Measurements from ENCODE around the gene KCNQ1. TPM values are rescaled to one million over a fixed set of nuclear protein-coding genes. Genes with fewer than 3 reads are reported as not detected.

The KCNQ1 gene
- polyA plus RNA-seq, 1 donor from 2014 or later: not detected

DNA sequence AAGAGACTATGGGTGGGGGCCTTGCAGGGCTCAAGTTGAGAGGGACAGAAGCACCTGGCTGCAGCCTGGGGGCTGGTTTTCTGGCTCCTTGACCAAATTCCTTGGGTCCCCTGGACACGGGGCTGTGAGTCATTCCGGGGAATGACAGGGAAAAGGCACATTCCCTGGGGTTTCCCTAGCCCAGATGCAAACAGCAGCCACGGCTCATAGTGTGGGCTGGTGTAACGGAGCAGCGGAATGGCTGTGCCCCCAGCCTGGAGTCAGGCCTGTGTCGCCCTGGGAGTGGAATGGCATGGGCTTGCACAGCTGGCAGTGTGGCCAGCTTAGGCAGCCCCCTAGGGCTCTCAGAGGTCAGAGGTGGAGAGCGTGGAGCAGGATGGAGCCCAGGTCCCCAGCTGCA lies 332.6 kb downstream of the KCNQ1 start:
- H3K9ac ChIP-seq (ENCODE audit: low read length): no peak overlapping the region
- H3K27me3 ChIP-seq (ENCODE audit: insufficient read depth, low read depth, low read length): no peaks in the 10 kb centered on the region
- no peak overlapping the region for H3K4me2 ChIP-seq (ENCODE audit: low read length)
- H3K9me3 ChIP-seq (ENCODE audit: low read length): no peaks in the 10 kb centered on the region
- no peak overlapping the region for H3K27ac ChIP-seq (ENCODE audit: low read length)
- no peaks in the 10 kb centered on the region for H3K36me3 ChIP-seq (ENCODE audit: insufficient read depth, low read length)
- H3K79me2 ChIP-seq (replicated peaks; ENCODE audit: insufficient read depth, low read length): no peaks in the 10 kb centered on the region
- no peaks in the 10 kb centered on the region for H4K20me1 ChIP-seq (ENCODE audit: insufficient read depth)
- no peak overlapping the region for H3K4me3 ChIP-seq (ENCODE audit: low read length)
- no peaks in the 10 kb centered on the region for H3K9me2 ChIP-seq (ENCODE audit: insufficient read depth, low read length)
- TF ChIP-seq SMC3 (conservative IDR thresholded peaks at IDR 0.05; ENCODE audit: poor library complexity) (no peak), EZH2 (IDR thresholded peaks at IDR 0.05; ENCODE audit: borderline replicate concordance, insufficient read depth, low read length, poor library complexity, severe bottlenecking) (no peak), RAD21 (conservative IDR thresholded peaks at IDR 0.05) (no peak), EP300 (conservative IDR thresholded peaks at IDR 0.05; ENCODE audit: poor library complexity, severe bottlenecking) (no peak), TAF1 (IDR thresholded peaks at IDR 0.05; ENCODE audit: low read depth) (no peak), POLR2AphosphoS5 (IDR thresholded peaks at IDR 0.05) (no peak), MXI1 (conservative IDR thresholded peaks at IDR 0.05; ENCODE audit: poor library complexity, severe bottlenecking) (no peak)
- TF ChIP-seq, protein P1, sequence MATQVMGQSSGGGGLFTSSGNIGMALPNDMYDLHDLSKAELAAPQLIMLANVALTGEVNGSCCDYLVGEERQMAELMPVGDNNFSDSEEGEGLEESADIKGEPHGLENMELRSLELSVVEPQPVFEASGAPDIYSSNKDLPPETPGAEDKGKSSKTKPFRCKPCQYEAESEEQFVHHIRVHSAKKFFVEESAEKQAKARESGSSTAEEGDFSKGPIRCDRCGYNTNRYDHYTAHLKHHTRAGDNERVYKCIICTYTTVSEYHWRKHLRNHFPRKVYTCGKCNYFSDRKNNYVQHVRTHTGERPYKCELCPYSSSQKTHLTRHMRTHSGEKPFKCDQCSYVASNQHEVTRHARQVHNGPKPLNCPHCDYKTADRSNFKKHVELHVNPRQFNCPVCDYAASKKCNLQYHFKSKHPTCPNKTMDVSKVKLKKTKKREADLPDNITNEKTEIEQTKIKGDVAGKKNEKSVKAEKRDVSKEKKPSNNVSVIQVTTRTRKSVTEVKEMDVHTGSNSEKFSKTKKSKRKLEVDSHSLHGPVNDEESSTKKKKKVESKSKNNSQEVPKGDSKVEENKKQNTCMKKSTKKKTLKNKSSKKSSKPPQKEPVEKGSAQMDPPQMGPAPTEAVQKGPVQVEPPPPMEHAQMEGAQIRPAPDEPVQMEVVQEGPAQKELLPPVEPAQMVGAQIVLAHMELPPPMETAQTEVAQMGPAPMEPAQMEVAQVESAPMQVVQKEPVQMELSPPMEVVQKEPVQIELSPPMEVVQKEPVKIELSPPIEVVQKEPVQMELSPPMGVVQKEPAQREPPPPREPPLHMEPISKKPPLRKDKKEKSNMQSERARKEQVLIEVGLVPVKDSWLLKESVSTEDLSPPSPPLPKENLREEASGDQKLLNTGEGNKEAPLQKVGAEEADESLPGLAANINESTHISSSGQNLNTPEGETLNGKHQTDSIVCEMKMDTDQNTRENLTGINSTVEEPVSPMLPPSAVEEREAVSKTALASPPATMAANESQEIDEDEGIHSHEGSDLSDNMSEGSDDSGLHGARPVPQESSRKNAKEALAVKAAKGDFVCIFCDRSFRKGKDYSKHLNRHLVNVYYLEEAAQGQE (IDR thresholded peaks at IDR 0.05; ENCODE audit: borderline replicate concordance): no peak
- TF ChIP-seq, protein P2, sequence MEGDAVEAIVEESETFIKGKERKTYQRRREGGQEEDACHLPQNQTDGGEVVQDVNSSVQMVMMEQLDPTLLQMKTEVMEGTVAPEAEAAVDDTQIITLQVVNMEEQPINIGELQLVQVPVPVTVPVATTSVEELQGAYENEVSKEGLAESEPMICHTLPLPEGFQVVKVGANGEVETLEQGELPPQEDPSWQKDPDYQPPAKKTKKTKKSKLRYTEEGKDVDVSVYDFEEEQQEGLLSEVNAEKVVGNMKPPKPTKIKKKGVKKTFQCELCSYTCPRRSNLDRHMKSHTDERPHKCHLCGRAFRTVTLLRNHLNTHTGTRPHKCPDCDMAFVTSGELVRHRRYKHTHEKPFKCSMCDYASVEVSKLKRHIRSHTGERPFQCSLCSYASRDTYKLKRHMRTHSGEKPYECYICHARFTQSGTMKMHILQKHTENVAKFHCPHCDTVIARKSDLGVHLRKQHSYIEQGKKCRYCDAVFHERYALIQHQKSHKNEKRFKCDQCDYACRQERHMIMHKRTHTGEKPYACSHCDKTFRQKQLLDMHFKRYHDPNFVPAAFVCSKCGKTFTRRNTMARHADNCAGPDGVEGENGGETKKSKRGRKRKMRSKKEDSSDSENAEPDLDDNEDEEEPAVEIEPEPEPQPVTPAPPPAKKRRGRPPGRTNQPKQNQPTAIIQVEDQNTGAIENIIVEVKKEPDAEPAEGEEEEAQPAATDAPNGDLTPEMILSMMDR (IDR thresholded peaks at IDR 0.05; ENCODE audit: poor library complexity, severe bottlenecking): no peak
- H3F3A ChIP-seq (ENCODE audit: insufficient read depth, low read length, poor library complexity, severe bottlenecking): no peaks in the 10 kb centered on the region
- H2AFZ ChIP-seq (ENCODE audit: low read depth, low read length): no peak overlapping the region

DNA sequence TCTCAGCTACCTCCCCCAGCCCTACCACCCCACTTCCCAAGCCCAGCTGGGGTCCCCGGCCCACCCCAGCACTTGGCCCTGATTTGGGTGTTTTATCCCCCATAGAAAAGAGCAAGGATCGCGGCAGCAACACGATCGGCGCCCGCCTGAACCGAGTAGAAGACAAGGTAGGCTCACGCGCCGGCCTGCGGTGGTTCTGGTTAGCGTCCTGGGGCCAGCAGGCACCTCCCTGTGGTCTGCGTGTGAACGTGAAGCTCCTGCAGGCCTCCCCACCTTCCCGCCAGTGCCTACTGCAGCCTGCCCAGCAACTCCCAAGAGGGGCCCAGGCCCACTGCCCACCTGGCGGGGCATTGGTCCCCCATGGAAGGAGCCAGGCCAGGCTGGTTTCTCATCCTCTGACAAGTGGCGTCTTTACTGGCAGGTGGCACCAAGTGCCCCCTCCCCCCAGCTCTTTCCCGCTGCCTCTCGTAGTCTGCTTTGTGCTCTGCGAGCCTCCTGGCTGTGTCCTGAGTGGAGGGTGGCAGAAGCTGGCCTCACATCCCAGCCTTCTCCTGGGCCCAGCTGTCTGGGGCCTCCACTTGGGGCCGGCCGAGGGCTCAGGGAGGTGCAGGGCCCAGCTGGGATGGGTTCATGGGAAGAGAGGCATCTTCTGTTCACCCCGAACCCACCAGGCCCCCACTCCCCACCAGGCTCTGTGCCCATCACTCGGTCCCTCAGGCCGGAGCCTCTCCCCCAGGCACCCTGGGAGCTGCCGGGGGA lies 333.2 kb downstream of the KCNQ1 start:
- Histone ChIP-seq H4K20me1 (ENCODE audit: insufficient read depth) (no peaks in the 10 kb centered on the region), H3K36me3 (ENCODE audit: insufficient read depth, low read length) (no peaks in the 10 kb centered on the region), H3K9me3 (ENCODE audit: low read length) (no peaks in the 10 kb centered on the region), H3K4me3 (ENCODE audit: low read length) (no peak overlapping the region), H3K79me2 (replicated peaks; ENCODE audit: insufficient read depth, low read length) (no peaks in the 10 kb centered on the region), H3K4me2 (ENCODE audit: low read length) (no peak overlapping the region), H3K9ac (ENCODE audit: low read length) (no peak overlapping the region), H3K9me2 (ENCODE audit: insufficient read depth, low read length) (no peaks in the 10 kb centered on the region), H2AFZ (ENCODE audit: low read depth, low read length) (no peak overlapping the region), H3K27ac (ENCODE audit: low read length) (no peak overlapping the region), H3F3A (ENCODE audit: insufficient read depth, low read length, poor library complexity, severe bottlenecking) (no peaks in the 10 kb centered on the region), H3K27me3 (ENCODE audit: insufficient read depth, low read depth, low read length) (no peaks in the 10 kb centered on the region)
- TF ChIP-seq MXI1 (conservative IDR thresholded peaks at IDR 0.05; ENCODE audit: poor library complexity, severe bottlenecking): no peak
- no peak for TF ChIP-seq EZH2 (IDR thresholded peaks at IDR 0.05; ENCODE audit: borderline replicate concordance, insufficient read depth, low read length, poor library complexity, severe bottlenecking)
- TF ChIP-seq, protein P2 (IDR thresholded peaks at IDR 0.05; ENCODE audit: poor library complexity, severe bottlenecking): no peak
- TF ChIP-seq, protein P1 (IDR thresholded peaks at IDR 0.05; ENCODE audit: borderline replicate concordance): no peak
- no peak for TF ChIP-seq POLR2AphosphoS5 (IDR thresholded peaks at IDR 0.05)
- no peak for TF ChIP-seq EP300 (conservative IDR thresholded peaks at IDR 0.05; ENCODE audit: poor library complexity, severe bottlenecking)
- no peak for TF ChIP-seq SMC3 (conservative IDR thresholded peaks at IDR 0.05; ENCODE audit: poor library complexity)
- TF ChIP-seq TAF1 (IDR thresholded peaks at IDR 0.05; ENCODE audit: low read depth): no peak
- no peak for TF ChIP-seq RAD21 (conservative IDR thresholded peaks at IDR 0.05)

Data from neural cell (in vitro differentiated cells).